Endodermal cell (in vitro differentiated cells): Measurements from ENCODE around the gene LTB. TPM values are rescaled to one million over a fixed set of nuclear protein-coding genes. Genes with fewer than 3 reads are reported as not detected.
A peak's percentile ranks its signal among the peaks of the same experiment; 100 is the strongest.

Experiments used
- DNase-seq: peaks from one replicate; pipeline ENCODE4 v3.0.0-alpha.2; 2017
- H3K27ac ChIP-seq: 2 replicates; pipeline ENCODE4 v1.5.1; 2013; ENCODE audit warnings: mild to moderate bottlenecking, low read depth, low read length, moderate library complexity
- H3K27me3 ChIP-seq: 2 replicates; pipeline ENCODE4 v1.6.1; 2013; ENCODE audit warnings: mild to moderate bottlenecking, low read length, moderate library complexity; ENCODE audit not compliant: insufficient read depth, control insufficient read depth, poor library complexity, severe bottlenecking
- H3K36me3 ChIP-seq: 2 replicates; pipeline ENCODE4 v1.7.0; 2013; ENCODE audit warnings: mild to moderate bottlenecking, low read length, moderate library complexity; ENCODE audit not compliant: control insufficient read depth, insufficient read depth
- H3K4me1 ChIP-seq: one replicate; pipeline ENCODE4 v1.7.0; 2013; ENCODE audit warnings: low read length; ENCODE audit not compliant: control insufficient read depth, insufficient read depth
- H3K4me3 ChIP-seq: 2 replicates; pipeline ENCODE4 v1.5.1; 2013; ENCODE audit warnings: mild to moderate bottlenecking, low read length, moderate library complexity
- H3K9ac ChIP-seq: 2 replicates; pipeline ENCODE4 v1.6.1; 2013; ENCODE audit warnings: mild to moderate bottlenecking, low read length, moderate library complexity; ENCODE audit not compliant: poor library complexity, severe bottlenecking; ENCODE audit errors: extremely low read depth
- H3K9me3 ChIP-seq: 2 replicates; pipeline ENCODE4 v1.6.1; 2013; ENCODE audit warnings: mild to moderate bottlenecking, low read length, moderate library complexity; ENCODE audit not compliant: control insufficient read depth
- H3K27ac Mint-ChIP-seq: 2 replicates; pipeline ENCODE4 v1.8.0; 2020; ENCODE audit warnings: mixed read lengths
- H3K27me3 Mint-ChIP-seq: 2 replicates; pipeline ENCODE4 v1.8.0; 2021; ENCODE audit warnings: mild to moderate bottlenecking, mixed read lengths; ENCODE audit not compliant: insufficient read depth
- H3K36me3 Mint-ChIP-seq: 2 replicates; pipeline ENCODE4 v1.8.0; 2020; ENCODE audit warnings: low read depth, mixed read lengths
- H3K4me1 Mint-ChIP-seq: 2 replicates; pipeline ENCODE4 v1.8.0; 2020; ENCODE audit warnings: mixed read lengths
- H3K4me3 Mint-ChIP-seq: 2 replicates; pipeline ENCODE4 v1.8.0; 2020; ENCODE audit warnings: mild to moderate bottlenecking, moderate library complexity, mixed read lengths
- H3K9me3 Mint-ChIP-seq: 2 replicates; pipeline ENCODE4 v1.8.0; 2020; ENCODE audit warnings: mild to moderate bottlenecking, mixed read lengths
- CTCF ChIP-seq: fragments of 200-600 bp; sonication (generic); conservative IDR thresholded peaks from 2 replicates; pipeline ENCODE4 v1.5.0; 2021; ENCODE audit warnings: antibody characterized with exemption, mild to moderate bottlenecking
- WGBS, 2 experiments: methylation state at CpG; one replicate each; pipeline versions ENCODE4 v1.1.5 to v1.1.7; 2013; ENCODE audit warnings: missing lambda C conversion rate in 2 of 2, mixed read lengths in 1 of 2; ENCODE audit not compliant: insufficient coverage in 1 of 2, insufficient read length in 1 of 2; 5-methylcytosine and 5-hydroxymethylcytosine counted together
- long read RNA-seq, 4 experiments: library from polyadenylated mRNA in 2 of 4; library from RNA in 1 of 4; library from capped mRNA in 1 of 4; stranded (forward) in 3 of 4; unstranded in 1 of 4; transcript quantifications; one replicate each; pipeline ENCODE4 v2.0.0, GENCODE V29; 2020 to 2021; ENCODE audit warnings: inconsistent platforms in 1 of 4
- polyA plus RNA-seq, 2 experiments: library from polyadenylated mRNA; stranded (reverse); fragments of 50-300 nt; gene quantifications; one replicate each; pipeline ENCODE4 v1.2.3, GENCODE V29; 2013
- total RNA-seq, 2 donors: library from RNA; stranded (reverse); fragmentation: NEBNext Ultra II Directional in 1 of 2; extraction: Animal tissue kit (Norgen Biotek cat#: 25700) in 1 of 2; gene quantifications; 2 replicates in 1 of 2; 3 replicates in 1 of 2; pipeline ENCODE4 v1.2.1, GENCODE V29; 2021

The LTB gene
- 1 to 10 TPM in 1 of 2 donors, not detected in 1; 1.3 TPM for total RNA-seq
- polyA plus RNA-seq (2013, experiment 1 of 2) = not detected
- not detected for polyA plus RNA-seq (2013, experiment 2 of 2)
- long read RNA-seq, experiment 1 = 0 reads
- long read RNA-seq, experiment 2, partial matches to known transcripts = 0 of 3 reads
- long read RNA-seq, experiment 2, other reads (novel, unspliced or antisense) = 1 of 3 reads
- long read RNA-seq, experiment 3 = 0 reads
- long read RNA-seq, experiment 4 = 0 reads

- Histone ChIP-seq H3K27me3 (peaks cover 5% of the 10 kb centered on the region), H3K4me1 (no peaks in the 10 kb centered on the region), H3K36me3 (no peaks in the 10 kb centered on the region), H3K9me3 (no peaks in the 10 kb centered on the region), H3K4me3 (peak within 1 kb of the TSS; percentile 94), H3K27ac (no peak within 1 kb of the TSS), H3K9ac (peak within 1 kb of the TSS; percentile 69)
- H3K4me1 Mint-ChIP-seq = peaks cover 17% of the 10 kb centered on the region
- peak within 1 kb of the TSS; percentile 95 for H3K27ac Mint-ChIP-seq
- H3K4me3 Mint-ChIP-seq = peak within 1 kb of the TSS; percentile 98
- no peaks in the 10 kb centered on the region for H3K36me3 Mint-ChIP-seq
- whole genome bisulfite sequencing, 2 experiments = 91% methylated on average over 3 of the region's 3 CpGs; no CpG with 5 or more reads in 1 of the 2 experiments
- no peaks in the 10 kb centered on the region for H3K9me3 Mint-ChIP-seq
- no peak for DNase-seq
- TF ChIP-seq CTCF = no peak
- H3K27me3 Mint-ChIP-seq = peaks cover 31% of the 10 kb centered on the region
Observed at GRCh38 chr6:31582230-31582643, at the start of gene LTB. TSS of gene LTB (minus strand) at chr6:31582424. CDS start at chr6:31582417, 7 bp downstream.

GRCh38 chr6:31631681-31632278 lies 49.6 kb upstream of the LTB start:
- DNase-seq = no peak
- Mint-ChIP-seq H3K9me3 (no peaks in the 10 kb centered on the region), H3K27me3 (no peaks in the 10 kb centered on the region), H3K4me3 (no peak overlapping the region), H3K4me1 (no peaks in the 10 kb centered on the region), H3K36me3 (peaks cover 91% of the 10 kb centered on the region), H3K27ac (no peak overlapping the region)
- Histone ChIP-seq H3K27ac (peak overlapping the region; percentile 24), H3K27me3 (no peaks in the 10 kb centered on the region), H3K9ac (no peak overlapping the region), H3K4me1 (no peaks in the 10 kb centered on the region), H3K36me3 (peaks cover 95% of the 10 kb centered on the region), H3K9me3 (no peaks in the 10 kb centered on the region), H3K4me3 (no peak overlapping the region)
- no peak for TF ChIP-seq CTCF
- 96 to 98% methylated on average over 24 to 32 of the region's 32 CpGs for WGBS, 2 experiments

GRCh38 chr6:31631209-31631608 lies 49.0 kb upstream of the LTB start:
- DNase-seq = no peak

More at GRCh38 chr6:31631209-31631608, 49.0 kb upstream of the LTB start:
- Histone ChIP-seq H3K36me3 (peaks cover 95% of the 10 kb centered on the region), H3K27me3 (no peaks in the 10 kb centered on the region), H3K9ac (no peak overlapping the region), H3K4me3 (no peak overlapping the region), H3K9me3 (no peaks in the 10 kb centered on the region), H3K4me1 (no peaks in the 10 kb centered on the region), H3K27ac (no peak overlapping the region)
- Mint-ChIP-seq H3K4me1 (no peaks in the 10 kb centered on the region), H3K27me3 (no peaks in the 10 kb centered on the region), H3K36me3 (peaks cover 91% of the 10 kb centered on the region), H3K27ac (peak overlapping the region; percentile 44), H3K9me3 (no peaks in the 10 kb centered on the region), H3K4me3 (no peak overlapping the region)
- WGBS, 2 experiments = 94 to 96% methylated on average over 9 to 16 of the region's 16 CpGs
- TF ChIP-seq CTCF = no peak
